NCI-H2107 treated with DMSO at 0.1 percent for 48 hours (cell line): ENCODE measurements around the gene FOXN3.

Experiments used
- DNase-seq: peaks from one replicate; lab custom pipeline; 2025; ENCODE audit not compliant: unreplicated experiment; lab: John Stamatoyannopoulos, UW

FOXN3 gene

GRCh38 chr14:89366864-89367778, 49.9 kb downstream of the FOXN3 start:
- no peak for DNase-seq

- DNase-seq: no peak
Measured at GRCh38 chr14:89365061-89365801, 51.8 kb downstream of the FOXN3 start.

DNA sequence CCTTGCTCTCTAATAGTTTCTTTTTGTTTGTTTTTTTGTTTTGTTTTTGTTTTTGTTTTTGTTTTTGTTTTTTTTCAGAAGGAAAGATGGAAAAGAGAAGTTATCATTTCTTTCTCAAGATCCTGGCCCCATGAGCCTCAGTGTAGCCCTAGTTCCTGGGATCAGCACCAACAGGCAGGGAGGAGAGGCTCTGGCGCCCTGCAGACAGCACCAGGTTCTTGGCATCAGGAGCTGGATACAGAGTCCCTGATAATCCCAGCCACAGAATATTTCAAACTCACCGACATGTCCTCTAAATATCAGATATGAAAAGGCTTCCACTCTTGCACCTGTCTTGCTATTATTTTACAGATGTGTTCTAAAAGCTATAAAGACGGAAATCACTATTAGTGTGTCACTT, 52.7 kb downstream of the FOXN3 start:
- no peak for DNase-seq

DNA sequence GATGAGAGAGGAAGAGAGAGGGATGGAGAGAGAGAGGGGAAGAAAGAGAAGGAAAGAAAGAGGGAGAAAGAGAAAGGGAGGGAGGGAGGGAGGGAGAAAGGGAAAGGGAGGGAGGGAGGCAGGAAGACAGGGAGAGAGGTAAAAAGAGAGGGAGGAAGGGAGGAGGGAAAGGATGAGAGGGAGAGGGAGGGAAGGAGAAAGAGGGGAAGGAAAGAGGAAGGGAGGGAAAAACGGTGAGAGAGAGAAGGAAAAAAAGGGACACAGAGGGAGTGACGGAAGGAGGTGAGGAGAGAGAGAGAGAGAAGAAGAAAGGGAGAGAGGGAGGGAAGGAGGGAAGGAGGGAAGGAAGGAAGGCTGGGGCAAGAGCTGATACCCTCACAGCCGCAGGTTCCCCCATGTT, 56.8 kb downstream of the FOXN3 start:
- DNase-seq: no peak

GRCh38 chr14:89359477-89360222, 57.4 kb downstream of the FOXN3 start:
- DNase-seq: no peak

GRCh38 chr14:89357655-89358297, 59.3 kb downstream of the FOXN3 start:
- no peak for DNase-seq

GRCh38 chr14:89356927-89357326, 60.1 kb downstream of the FOXN3 start:
- no peak for DNase-seq

DNA sequence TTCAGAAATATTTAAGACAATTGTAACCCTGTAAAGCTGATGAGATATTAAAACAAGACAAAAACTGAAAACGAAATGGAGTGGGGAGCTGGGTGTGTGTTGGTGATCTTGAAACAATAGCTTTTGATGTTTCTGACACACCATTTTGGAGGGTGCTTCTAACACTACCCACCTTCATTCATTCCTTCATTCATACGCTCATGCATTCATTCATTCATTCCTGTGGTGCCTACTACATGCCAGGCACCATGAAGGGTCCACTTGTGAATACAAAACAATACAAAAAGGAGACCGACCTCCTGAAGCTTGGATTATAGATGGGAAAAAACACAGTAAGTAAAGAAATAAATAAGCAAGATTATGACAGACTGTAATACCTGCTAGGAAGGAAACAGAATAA, 60.5 kb downstream of the FOXN3 start:
- DNase-seq: no peak

GRCh38 chr14:89353766-89354113, 63.3 kb downstream of the FOXN3 start:
- DNase-seq: no peak

DNA sequence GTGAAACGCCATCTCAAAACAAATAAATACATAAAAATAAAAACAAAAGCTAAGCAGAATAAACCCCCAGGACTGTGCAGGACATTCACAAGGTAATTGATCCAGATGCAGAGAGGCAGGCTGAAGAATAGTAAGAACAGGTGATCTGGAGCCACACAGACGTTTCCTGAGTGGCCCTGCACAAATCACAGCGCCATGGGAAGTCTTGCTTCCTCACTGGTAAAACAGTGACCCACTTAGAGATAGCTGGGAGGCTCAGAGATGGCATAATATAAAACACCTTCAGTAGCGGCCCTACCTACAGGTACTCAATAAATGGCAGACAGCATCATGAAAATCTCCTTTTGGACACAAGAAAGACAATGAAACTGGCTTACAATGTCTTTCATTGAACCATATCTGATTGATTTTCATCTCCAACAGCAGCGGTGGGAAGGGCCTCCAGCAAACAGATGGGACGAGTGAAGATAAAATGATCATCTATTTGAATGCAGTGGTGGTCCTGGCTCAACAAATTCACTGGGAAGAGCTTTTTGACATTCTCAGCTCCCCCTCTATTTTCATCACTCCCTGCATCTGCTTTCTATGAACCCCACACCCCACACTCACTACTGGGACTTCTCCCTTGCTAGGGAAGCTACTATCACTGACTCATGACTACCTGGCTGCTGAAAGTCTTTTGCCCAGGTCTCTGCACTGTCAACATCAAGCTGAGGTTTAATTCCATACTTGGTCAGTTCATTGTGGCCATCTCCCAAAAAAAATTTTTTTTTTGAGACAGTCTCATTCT, 63.9 kb downstream of the FOXN3 start:
- DNase-seq: no peak

GRCh38 chr14:89351516-89352404, 65.3 kb downstream of the FOXN3 start:
- DNase-seq: no peak

DNA sequence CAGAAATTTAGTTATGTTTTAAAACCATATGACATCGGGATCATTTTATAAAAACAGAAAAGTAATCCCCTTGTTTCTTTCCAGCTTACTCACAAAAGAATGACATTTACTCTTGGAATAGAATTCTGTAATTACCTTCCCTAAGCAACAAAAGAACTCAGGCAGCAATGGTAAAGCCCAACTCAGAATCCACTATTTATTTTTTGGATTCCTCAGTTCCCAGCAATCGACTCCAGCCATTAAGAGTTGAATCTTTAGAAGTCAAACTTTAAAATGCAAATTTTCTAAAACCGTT, 65.9 kb downstream of the FOXN3 start:
- no peak for DNase-seq

DNA sequence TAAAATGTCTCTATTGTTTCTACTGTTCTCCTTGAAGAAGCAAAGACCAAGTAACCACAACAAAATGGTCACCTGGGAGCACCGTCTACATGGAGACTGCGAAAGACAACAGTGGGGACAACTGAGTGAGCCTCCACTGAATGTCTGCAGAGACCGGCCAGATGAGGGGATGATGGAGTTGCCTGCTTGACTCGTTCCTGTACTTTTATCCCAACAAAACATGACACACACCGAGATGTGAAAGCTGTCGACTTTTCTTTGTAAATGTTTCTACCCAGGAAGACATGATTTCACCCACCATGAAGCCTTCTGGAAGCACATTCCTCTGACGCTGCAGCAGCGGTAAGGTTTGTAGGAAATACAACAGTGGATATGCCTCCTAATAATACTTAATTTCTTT, 66.9 kb downstream of the FOXN3 start:
- DNase-seq: no peak

GRCh38 chr14:89349171-89350008, 67.6 kb downstream of the FOXN3 start:
- DNase-seq: peak; percentile 87

DNA sequence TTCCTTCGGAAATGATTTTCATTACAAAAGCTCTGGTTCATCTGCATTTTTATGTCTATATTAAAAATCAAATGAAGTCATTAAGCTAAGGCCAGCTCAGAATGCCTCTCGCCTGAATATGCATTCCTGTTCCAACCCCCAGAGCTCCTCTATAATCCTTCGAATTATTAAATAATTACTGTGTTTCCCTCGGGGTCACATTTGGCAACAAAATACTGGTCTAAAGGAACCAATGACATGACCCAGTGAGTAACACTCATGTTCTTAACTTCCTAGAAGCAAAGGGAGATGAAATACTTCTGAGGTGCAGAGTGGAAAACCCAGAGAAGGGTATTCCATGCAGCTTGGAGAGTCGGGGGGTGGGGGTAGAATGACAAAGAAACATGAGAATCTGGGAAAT, 68.3 kb downstream of the FOXN3 start:
- no peak for DNase-seq

- DNase-seq: no peak
Measured at GRCh38 chr14:89347885-89348284, 69.1 kb downstream of the FOXN3 start.

- no peak for DNase-seq
Measured at GRCh38 chr14:89344920-89345254, 72.1 kb downstream of the FOXN3 start.

DNA sequence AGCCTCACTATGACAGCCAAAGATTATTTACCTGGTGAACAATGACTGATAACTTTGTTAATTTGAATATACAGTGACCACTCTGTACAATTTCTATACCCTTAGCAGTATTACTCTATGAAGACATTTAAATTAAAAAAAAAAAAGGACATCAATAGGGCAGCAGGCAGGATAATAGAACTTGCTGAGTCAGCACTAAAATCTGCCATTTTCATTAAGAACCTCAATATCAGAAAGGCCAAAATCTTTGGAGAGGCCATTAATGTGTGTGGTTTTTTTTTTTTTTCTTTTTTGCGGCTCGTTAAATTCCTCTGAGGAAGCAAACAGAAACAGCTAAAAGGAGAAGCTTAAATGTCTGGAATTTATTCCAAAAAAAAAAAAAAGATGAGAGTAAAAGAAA, 73.7 kb downstream of the FOXN3 start:
- DNase-seq: no peak

GRCh38 chr14:89342049-89342448, 75.0 kb downstream of the FOXN3 start:
- no peak for DNase-seq
